T47D (cell line): Measurements from ENCODE around the gene TTPAL.

Source experiments
- DNase-seq, 2 experiments: peaks; one replicate each; pipeline versions ENCODE4 v3.0.0 to v3.0.0-alpha.2; 2011 to 2012; ENCODE audit warnings: low read depth in 1 of 2, low spot score in 1 of 2
- JUND ChIP-seq: IDR thresholded peaks from 2 replicates; pipeline ENCODE4 v1.6.1; 2012; ENCODE audit warnings: low read depth
- in situ Hi-C: cut with HindIII; loops from 2 replicates; pipeline ENCODE4 v1.10.0; 2016; ENCODE audit warnings: low sequenced_read_pairs, low pct_unique_long_range_greater_than_20kb

TTPAL gene

DNA sequence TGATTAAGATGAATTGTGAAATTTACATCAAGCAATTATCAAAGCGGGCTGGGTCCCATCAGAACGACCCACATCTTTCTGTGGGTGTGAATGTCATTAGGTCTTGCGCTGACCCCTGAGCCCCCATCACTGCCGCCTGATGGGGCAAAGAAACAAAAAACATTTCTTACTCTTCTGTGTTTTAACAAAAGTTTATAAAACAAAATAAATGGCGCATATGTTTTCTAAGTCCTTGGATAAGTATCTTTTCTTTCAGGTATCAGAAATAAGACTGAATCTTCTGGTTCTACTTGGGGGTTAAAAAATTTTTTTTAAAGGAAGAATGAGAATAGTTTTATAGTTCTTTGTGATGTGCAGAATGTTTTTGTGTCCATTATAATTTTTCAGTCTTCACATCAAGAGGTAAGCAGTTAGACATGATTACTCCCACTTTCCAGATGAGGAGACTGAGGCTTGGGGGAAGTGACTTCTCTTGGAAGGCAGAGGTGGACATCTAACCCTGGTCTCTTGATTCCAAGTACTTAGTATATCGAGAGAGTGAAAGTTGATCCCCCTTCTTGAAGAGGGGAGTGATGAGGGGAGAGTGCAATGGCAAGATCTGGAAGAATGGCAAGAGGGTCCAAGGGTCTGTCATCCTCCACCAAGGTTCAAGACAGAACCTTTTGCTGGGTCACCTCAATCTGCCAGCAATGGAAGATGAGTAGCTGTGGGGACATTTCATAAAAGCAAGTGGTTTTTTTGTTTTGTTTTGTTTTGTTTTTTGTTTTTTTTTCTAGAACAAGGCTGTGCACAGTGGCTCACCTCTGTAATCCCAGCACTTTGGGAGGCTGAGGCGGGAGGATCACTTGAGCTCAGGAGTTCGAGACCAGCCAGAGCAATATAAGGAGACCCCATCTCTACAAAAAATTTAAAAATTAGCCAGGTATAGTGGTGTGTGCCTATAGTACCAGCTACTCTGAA lies 42.8 kb upstream of the TTPAL start:
- in situ Hi-C loops = no loop called here
- TF ChIP-seq JUND = no peak
- no peak for DNase-seq

DNA sequence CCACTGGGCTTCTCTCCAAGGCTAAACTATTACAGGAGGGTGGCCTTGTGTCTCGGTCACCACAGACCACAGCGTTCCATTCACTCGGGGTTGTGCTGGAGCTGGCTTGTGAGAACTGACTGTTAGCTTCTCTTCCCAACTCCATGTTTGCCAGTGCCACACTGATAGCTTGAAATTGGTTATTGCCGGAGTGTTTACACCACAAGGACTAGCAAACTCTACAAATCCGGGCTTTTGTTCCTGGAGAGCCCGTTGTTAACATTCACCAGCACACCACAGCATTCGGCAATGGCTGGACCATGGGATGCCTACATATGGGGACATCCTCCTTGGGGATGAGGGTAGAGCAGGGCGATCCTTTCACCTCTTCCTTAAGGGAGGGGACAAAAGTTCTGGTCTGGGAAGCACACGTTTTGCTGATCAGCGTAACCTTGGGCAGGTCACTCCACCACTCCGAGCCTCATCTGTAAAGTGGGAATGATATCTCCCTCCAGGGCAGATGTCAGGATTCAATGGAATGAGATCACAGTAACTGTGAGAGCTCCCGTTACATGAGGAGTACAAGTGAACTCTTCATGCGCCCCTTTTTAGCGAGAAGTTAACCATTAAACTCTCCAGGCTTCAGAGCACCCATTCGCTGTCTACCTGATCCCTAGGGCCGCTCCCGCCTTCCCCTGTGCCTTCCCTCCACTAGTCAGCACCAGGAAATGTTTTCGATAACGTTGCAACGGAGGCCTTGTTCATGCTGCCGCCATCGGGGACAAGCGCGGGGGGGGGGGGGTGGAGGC lies 41.7 kb upstream of the TTPAL start:
- in situ Hi-C loops = no loop called here
- no peak for DNase-seq
- TF ChIP-seq JUND = no peak

GRCh38 chr20:44435630-44436335 lies 39.9 kb upstream of the TTPAL start:
- DNase-seq = no peak
- in situ Hi-C loops = no loop called here
- no peak for TF ChIP-seq JUND

- no peak for TF ChIP-seq JUND
- in situ Hi-C loops = no loop called here
These were observed 39.3 kb upstream of the TTPAL start for GRCh38 chr20:44436393-44436792.

DNA sequence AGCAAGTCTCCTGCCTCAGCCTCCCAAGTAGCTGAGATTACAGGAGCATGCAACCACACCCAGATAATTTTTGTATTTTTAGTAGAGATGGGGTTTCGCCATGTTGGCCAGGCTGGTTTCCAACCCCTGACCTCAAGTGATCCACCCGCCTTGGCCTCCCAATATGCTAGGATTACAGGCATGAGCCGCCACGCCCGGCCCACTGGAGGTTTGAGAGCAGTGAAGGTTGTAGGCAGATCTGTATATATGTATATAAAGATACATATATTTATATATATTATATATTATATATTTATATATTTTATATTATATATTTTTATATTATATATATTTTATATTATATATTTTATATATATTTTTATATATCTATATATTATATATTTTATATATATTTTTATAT lies 38.2 kb upstream of the TTPAL start:
- in situ Hi-C loops = no loop called here
- DNase-seq = no peak
- no peak for TF ChIP-seq JUND

More at GRCh38 chr20:44436393-44436792, 39.3 kb upstream of the TTPAL start:
- DNase-seq = no peak

GRCh38 chr20:44438782-44439181 lies 36.9 kb upstream of the TTPAL start:
- DNase-seq = no peak
- TF ChIP-seq JUND = no peak
- in situ Hi-C loops = no loop called here

GRCh38 chr20:44439318-44439717 lies 36.4 kb upstream of the TTPAL start:
- in situ Hi-C loops = no loop called here
- no peak for TF ChIP-seq JUND
- no peak for DNase-seq

- in situ Hi-C loops = no loop called here
- DNase-seq = no peak
- TF ChIP-seq JUND = no peak
These were observed 33.2 kb upstream of the TTPAL start for GRCh38 chr20:44442298-44443070.

DNA sequence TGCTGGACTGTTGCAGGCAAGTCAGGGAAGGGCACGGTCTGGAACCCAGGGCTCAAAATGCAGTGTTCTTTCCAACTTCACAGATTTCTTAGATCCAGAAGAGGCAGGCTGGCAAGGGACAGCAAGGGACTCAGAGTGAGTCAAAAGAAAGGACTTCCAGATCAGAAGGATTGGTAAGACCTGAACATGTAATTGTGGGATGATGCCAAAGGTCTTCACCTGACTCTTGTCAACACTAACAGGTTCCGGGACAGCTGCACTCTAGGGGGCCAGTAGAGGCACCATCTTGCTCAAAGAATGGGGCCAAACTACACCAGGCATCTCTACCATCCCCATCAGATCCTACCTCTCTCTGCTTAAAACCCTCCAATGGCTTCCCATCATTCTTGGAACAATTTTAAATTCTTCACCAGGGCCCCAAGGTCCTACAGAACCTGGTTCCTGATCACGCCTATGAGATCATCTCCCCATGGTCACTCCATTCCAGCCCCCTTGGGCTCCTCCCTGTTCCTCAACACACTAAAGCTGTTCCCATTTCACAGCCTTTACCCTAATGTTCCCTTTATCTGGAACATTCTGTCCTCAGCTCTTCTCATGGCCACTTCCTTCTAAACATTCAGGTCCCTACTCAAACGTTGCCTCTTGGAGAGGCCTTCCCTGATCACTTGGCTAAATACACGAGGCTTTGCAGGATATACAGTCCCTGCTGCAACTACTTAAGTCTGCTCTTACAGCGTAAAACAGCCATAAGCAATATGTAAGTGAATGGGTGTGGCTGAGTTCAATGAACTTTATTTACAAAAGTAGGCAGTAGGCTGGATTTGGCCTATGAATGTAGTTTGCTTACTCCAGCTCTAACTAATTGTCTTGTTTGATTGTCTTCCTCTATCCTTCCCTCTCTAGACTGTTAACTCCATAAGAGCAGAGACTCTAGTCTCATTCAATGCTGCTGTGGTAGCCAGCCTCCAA lies 29.6 kb upstream of the TTPAL start:
- in situ Hi-C loops = no loop called here
- no peak for TF ChIP-seq JUND
- DNase-seq = no peak

GRCh38 chr20:44447827-44448419 lies 27.8 kb upstream of the TTPAL start:
- in situ Hi-C loops = no loop called here
- no peak for TF ChIP-seq JUND
- no peak for DNase-seq
